Lung (tissue), 12 donors: ENCODE data around the gene DLL1. TPM values are rescaled to one million over a fixed set of nuclear protein-coding genes. Genes with fewer than 3 reads are reported as not detected.

ENCODE experiments used
- ATAC-seq: fragments of 200-7000 bp; cut with Tn5 transposase; one replicate; pipeline ENCODE4 v1.9.1; 2020; ENCODE audit warnings: moderate number of reproducible peaks; ENCODE audit not compliant: insufficient read depth, low FRiP score
- DNase-seq, 3 donors: peaks; one replicate each; pipeline ENCODE4 v3.0.0-alpha.2; 2013 to 2017
- H3K27ac ChIP-seq, 2 donors: one replicate each; pipeline ENCODE4 v1.5.1; 2013; ENCODE audit warnings: mild to moderate bottlenecking in 2 of 2, moderate library complexity in 2 of 2, control low read depth in 1 of 2, inconsistent platforms in 1 of 2, low read depth in 1 of 2, low read length in 1 of 2
- H3K27me3 ChIP-seq, 3 donors: one replicate each; pipeline ENCODE4 v1.5.1; 2013; ENCODE audit warnings: low read length in 2 of 3; ENCODE audit not compliant: control insufficient read depth in 3 of 3, insufficient read depth in 3 of 3
- H3K36me3 ChIP-seq, 4 donors: one replicate each; pipeline ENCODE4 v1.5.1; 2013; ENCODE audit warnings: low read length in 4 of 4, mild to moderate bottlenecking in 1 of 4, moderate library complexity in 1 of 4; ENCODE audit not compliant: control insufficient read depth in 4 of 4, insufficient read depth in 4 of 4
- H3K4me1 ChIP-seq, 5 donors: one replicate each; pipeline ENCODE4 v1.5.1; 2013; ENCODE audit warnings: low read length in 5 of 5, mild to moderate bottlenecking in 2 of 5, moderate library complexity in 1 of 5; ENCODE audit not compliant: control insufficient read depth in 5 of 5, insufficient read depth in 5 of 5
- H3K4me3 ChIP-seq: one replicate; pipeline ENCODE4 v1.5.1; 2013; ENCODE audit warnings: mild to moderate bottlenecking, control low read depth, moderate library complexity
- H3K9ac ChIP-seq, 2 donors: one replicate each; pipeline ENCODE4 v1.5.1; 2013; ENCODE audit warnings: low read length in 2 of 2, control low read depth in 1 of 2; ENCODE audit not compliant: insufficient read depth in 1 of 2
- H3K9me3 ChIP-seq, 4 donors: one replicate each; pipeline ENCODE4 v1.5.1; 2013; ENCODE audit warnings: low read length in 3 of 4, mild to moderate bottlenecking in 1 of 4, moderate library complexity in 1 of 4; ENCODE audit not compliant: control insufficient read depth in 4 of 4, insufficient read depth in 3 of 4
- WGBS, 2 donors: extraction: QIAGEN DNeasy Blood & Tissue Kit; methylation state at CpG; one replicate each; pipeline ENCODE4 v1.1.7; 2013; 5-methylcytosine and 5-hydroxymethylcytosine counted together
- polyA plus RNA-seq, 2 donors: library from polyadenylated mRNA; stranded (reverse); fragments of 200-250 nt; gene quantifications; one replicate each; pipeline ENCODE4 v1.2.1, GENCODE V29; 2013
- total RNA-seq, 2 donors: library from RNA; depleted of rRNA in 1 of 2; stranded (reverse); fragments of >200 nt in 1 of 2; gene quantifications; one replicate each; pipeline ENCODE4 v1.2.1, GENCODE V29; 2014 to 2021
- TF ChIP-seq, protein P1 (sequence below): IDR thresholded peaks from 2 replicates; pipeline ENCODE4 v1.5.1; 2012; ENCODE audit warnings: mild to moderate bottlenecking; ENCODE audit errors: control extremely low read depth, extremely low read depth
- donor health status: control.
- donor health status: control.
- donor health status: Bipolar disorder and iron deficiency.
- donor health status: healthy.
- donor health status: DM: yes; HTN: yes; CAD: no.

The DLL1 gene
- total and polyA plus RNA-seq, 4 donors, result 6.2 to 16.9 (median 13.2) TPM

DNA sequence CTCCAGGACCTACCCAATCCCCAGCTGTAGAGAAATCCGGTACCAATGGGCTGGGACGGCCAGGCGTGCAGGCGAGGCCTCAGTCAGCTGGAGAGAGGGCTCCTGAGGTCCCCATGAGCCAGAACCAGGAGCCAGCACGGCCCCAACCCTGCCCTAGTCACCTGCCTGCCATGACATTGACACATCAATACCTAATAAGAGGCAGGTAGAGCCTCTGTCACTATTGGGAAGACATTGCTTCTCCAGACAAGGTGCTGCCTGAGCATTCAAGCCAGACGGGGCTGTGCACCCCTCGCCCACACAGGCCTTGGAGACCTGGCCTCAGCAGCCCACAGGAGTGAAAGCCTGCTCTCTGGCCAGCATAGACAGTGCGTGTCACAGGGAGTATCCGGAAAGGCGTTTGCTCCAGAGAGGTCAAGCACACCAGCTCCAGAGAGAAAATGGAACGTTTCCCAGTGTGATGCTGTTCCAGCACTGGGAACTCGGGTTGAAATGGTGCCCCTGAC is 3.5 kb downstream of the DLL1 start:
- peaks cover 6 to 39% (median 16%) of the 10 kb centered on the region in 5 donors for H3K4me1 ChIP-seq
- ATAC-seq, result no peak
- TF ChIP-seq, protein P1, sequence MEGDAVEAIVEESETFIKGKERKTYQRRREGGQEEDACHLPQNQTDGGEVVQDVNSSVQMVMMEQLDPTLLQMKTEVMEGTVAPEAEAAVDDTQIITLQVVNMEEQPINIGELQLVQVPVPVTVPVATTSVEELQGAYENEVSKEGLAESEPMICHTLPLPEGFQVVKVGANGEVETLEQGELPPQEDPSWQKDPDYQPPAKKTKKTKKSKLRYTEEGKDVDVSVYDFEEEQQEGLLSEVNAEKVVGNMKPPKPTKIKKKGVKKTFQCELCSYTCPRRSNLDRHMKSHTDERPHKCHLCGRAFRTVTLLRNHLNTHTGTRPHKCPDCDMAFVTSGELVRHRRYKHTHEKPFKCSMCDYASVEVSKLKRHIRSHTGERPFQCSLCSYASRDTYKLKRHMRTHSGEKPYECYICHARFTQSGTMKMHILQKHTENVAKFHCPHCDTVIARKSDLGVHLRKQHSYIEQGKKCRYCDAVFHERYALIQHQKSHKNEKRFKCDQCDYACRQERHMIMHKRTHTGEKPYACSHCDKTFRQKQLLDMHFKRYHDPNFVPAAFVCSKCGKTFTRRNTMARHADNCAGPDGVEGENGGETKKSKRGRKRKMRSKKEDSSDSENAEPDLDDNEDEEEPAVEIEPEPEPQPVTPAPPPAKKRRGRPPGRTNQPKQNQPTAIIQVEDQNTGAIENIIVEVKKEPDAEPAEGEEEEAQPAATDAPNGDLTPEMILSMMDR, result no peak
- H3K9me3 ChIP-seq, result no peaks in the 10 kb centered on the region
- 61 to 82% methylated on average over 12 of the region's 12 CpGs for WGBS, 2 donors
- H3K27me3 ChIP-seq, result peaks cover 0 to 35% (median 16%) of the 10 kb centered on the region in 3 donors
- peak overlapping the region in 1 of 2 donors; percentile 61 for H3K27ac ChIP-seq
- no peak overlapping the region for H3K4me3 ChIP-seq
- H3K9ac ChIP-seq, result no peak overlapping the region
- H3K36me3 ChIP-seq, result peaks cover 0 to 17% (median 8%) of the 10 kb centered on the region in 4 donors
- DNase-seq, result no peak

DNA sequence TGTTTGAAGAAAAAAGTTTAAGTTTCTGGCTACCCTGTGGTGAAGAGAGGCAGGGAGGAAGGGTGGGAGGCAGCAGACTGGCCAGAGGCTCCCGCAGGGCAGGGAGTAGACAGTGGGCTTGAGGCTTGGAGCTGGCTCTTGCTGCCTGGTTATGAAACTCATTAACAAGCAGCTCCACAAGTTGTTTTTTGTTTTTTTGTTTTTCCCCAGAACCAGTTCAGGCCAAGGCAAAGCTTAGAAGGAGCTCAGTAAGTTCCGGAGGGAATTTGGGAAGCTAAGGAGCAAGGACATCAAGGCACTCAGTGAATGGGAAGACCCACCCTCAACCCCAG is 4.0 kb downstream of the DLL1 start:
- Histone ChIP-seq H3K36me3 (peaks cover 0 to 17% (median 8%) of the 10 kb centered on the region in 4 donors), H3K27ac (peak overlapping the region in 1 of 2 donors; percentile 3), H3K4me3 (no peak overlapping the region), H3K9ac (no peak overlapping the region), H3K9me3 (no peaks in the 10 kb centered on the region), H3K4me1 (peaks cover 6 to 34% (median 16%) of the 10 kb centered on the region in 5 donors), H3K27me3 (peaks cover 0 to 30% (median 10%) of the 10 kb centered on the region in 3 donors)
- WGBS, 2 donors, result 39 to 62% methylated on average over 2 of the region's 2 CpGs
- ATAC-seq (no peak), DNase-seq (no peak)
- TF ChIP-seq, protein P1, result no peak

DNA sequence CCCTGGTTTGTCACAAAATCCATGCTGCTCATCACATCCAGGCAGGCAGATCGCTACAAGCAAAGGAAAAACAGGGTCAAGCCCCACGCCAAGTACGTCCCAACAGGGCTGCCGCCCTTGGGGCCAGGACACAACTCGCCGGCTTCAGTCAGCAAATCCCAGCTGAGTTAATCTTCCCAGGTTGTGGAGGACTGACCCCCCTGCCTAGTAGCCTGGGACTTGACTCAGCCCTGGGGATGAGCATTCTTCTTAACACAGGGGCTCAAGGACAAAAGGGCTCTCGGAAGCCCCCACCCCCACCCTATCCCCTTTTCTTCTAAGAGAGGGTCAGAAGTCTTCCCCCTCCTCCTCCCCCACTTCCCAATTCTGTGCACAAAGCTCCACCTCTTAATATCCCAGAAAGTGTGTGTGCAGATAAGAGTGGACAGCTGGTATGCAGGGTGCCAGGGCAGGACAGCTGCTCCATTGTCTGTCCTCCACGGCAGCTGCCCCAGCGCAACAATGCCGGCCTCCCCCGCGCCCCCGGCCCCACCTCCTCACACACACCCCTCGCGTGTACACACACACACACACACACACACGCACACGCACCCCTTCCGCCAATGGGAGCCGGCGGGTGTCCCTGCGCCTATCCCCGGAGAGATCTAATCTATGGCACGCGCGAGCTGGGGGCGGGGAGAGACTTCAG is 4.5 kb downstream of the DLL1 start:
- Histone ChIP-seq H3K9ac (no peak overlapping the region), H3K27me3 (peaks cover 0 to 30% (median 8%) of the 10 kb centered on the region in 3 donors), H3K4me3 (no peak overlapping the region), H3K36me3 (peaks cover 0 to 17% (median 8%) of the 10 kb centered on the region in 4 donors), H3K9me3 (no peaks in the 10 kb centered on the region), H3K27ac (no peak overlapping the region), H3K4me1 (peaks cover 6 to 29% (median 16%) of the 10 kb centered on the region in 5 donors)
- TF ChIP-seq, protein P1, result no peak
- no peak for ATAC-seq
- 33 to 60% methylated on average over 26 of the region's 26 CpGs for WGBS, 2 donors
- peak; percentile 83 to 85 (median 83) for DNase-seq
